GM10248 (cell line): ENCODE results near the gene WBP1.
"Not testable (repeated sequence)": the region's sequence is repeated elsewhere in the genome, so short reads cannot be mapped to it uniquely, and the experiment has no call there.

Experiments used
- CTCF ChIA-PET: fragments of 300-600 bp; sonication (Branson Sonifier 250); formaldehyde crosslinking; extraction: SDS; loops from one replicate; lab custom pipeline; 2021; ENCODE audit warnings: antibody characterized with exemption; lab: Yijun Ruan, JAX
- POLR2A ChIA-PET: fragments of 350-650 bp; sonication (Branson Sonifier 250); formaldehyde crosslinking; extraction: SDS; loops from one replicate; lab custom pipeline; 2020; ENCODE audit warnings: antibody characterized with exemption; lab: Yijun Ruan, JAX
- DNase-seq: peaks from one replicate; pipeline ENCODE4 v3.0.0; 2012; ENCODE audit errors: extremely low spot score
- CTCF ChIP-seq: IDR thresholded peaks from 2 replicates; pipeline ENCODE4 v1.5.1; 2012; ENCODE audit warnings: mild to moderate bottlenecking, low read depth; ENCODE audit errors: extremely low read depth, missing control alignments, control extremely low read depth

WBP1 gene

GRCh38 chr2:74416778-74417177, 41.5 kb upstream of the WBP1 start:
- CTCF ChIA-PET, result interaction anchor here (1.6 to 2.7 kb wide), 3 partner anchors 11 to 25 kb away, joined by 5 to 7 read pairs (median 6); no protein-coding TSS in a partner anchor
- TF ChIP-seq CTCF, result no peak
- no peak for DNase-seq
- POLR2A ChIA-PET, result no interaction called here

- ChIA-PET CTCF (interaction anchor here (1.6 kb wide), 1 partner anchor 11 kb away, joined by 5 read pairs; no protein-coding TSS in a partner anchor), POLR2A (no interaction called here)
- no peak for DNase-seq
- no peak for TF ChIP-seq CTCF
Observed at GRCh38 chr2:74417197-74417596, 41.0 kb upstream of the WBP1 start.

- TF ChIP-seq CTCF, result no peak
- POLR2A ChIA-PET, result interaction anchor here (0.6 kb wide), 1 partner anchor 12 kb away, joined by 4 read pairs; no protein-coding TSS in a partner anchor
- CTCF ChIA-PET, result interaction anchor here (1.1 to 1.6 kb wide), 3 partner anchors 10 to 167 kb away, joined by 3 to 5 read pairs (median 3); no protein-coding TSS in a partner anchor
- DNase-seq, result no peak
Observed at GRCh38 chr2:74417763-74418162, 40.5 kb upstream of the WBP1 start.

- DNase-seq, result no peak
- POLR2A ChIA-PET, result interaction anchor here (0.6 to 1.5 kb wide), 2 partner anchors 13 to 40 kb away, joined by 3 to 4 read pairs; partner anchors contain the start of gene WBP1
- no peak for TF ChIP-seq CTCF
- CTCF ChIA-PET, result interaction anchor here (1.0 to 1.6 kb wide), 6 partner anchors 11 to 167 kb away, joined by 3 to 5 read pairs (median 3); no protein-coding TSS in a partner anchor
Observed at GRCh38 chr2:74418312-74418711, 39.9 kb upstream of the WBP1 start.

GRCh38 chr2:74419345-74419744, 38.9 kb upstream of the WBP1 start:
- no peak for DNase-seq
- POLR2A ChIA-PET, result interaction anchor here (1.5 kb wide), 1 partner anchor 39 kb away, joined by 3 read pairs; the partner anchor contains the start of gene WBP1
- CTCF ChIA-PET, result interaction anchor here (0.9 to 1.5 kb wide), 5 partner anchors 13 to 168 kb away, joined by 3 to 4 read pairs (median 3); no protein-coding TSS in a partner anchor
- no peak for TF ChIP-seq CTCF

GRCh38 chr2:74420006-74420405, 38.2 kb upstream of the WBP1 start:
- POLR2A ChIA-PET, result no interaction called here
- no peak for DNase-seq
- CTCF ChIA-PET, result interaction anchor here (1.3 to 2.1 kb wide), 4 partner anchors 19 to 168 kb away, joined by 4 to 9 read pairs (median 4); no protein-coding TSS in a partner anchor
- TF ChIP-seq CTCF, result no peak

- ChIA-PET POLR2A (interaction anchor here (0.6 kb wide), 1 partner anchor 45 kb away, joined by 3 read pairs; the partner anchor contains the start of gene MOGS), CTCF (interaction anchor here (0.9 to 2.1 kb wide), 6 partner anchors 11 to 171 kb away, joined by 3 to 9 read pairs (median 4); no protein-coding TSS in a partner anchor)
- DNase-seq, result not testable (repeated sequence)
Observed at GRCh38 chr2:74420443-74421103, 37.7 kb upstream of the WBP1 start.
